HEK293T (cell line): ENCODE data around the gene PKM.

ENCODE experiments used
- BHLHE40 ChIP-seq: fragments of 450-650 bp; IDR thresholded peaks from 2 replicates; pipeline ENCODE4 v1.6.1; 2016; ENCODE audit warnings: mild to moderate bottlenecking, moderate library complexity, borderline replicate concordance
- CTBP1 ChIP-seq: fragments of 450-650 bp; IDR thresholded peaks from 2 replicates; pipeline ENCODE4 v1.6.1; 2016; ENCODE audit warnings: borderline replicate concordance
- FOXA1 ChIP-seq: fragments of 450-650 bp; IDR thresholded peaks from 2 replicates; pipeline ENCODE4 v1.6.1; 2016; ENCODE audit warnings: mild to moderate bottlenecking
- FOXK2 ChIP-seq: fragments of 450-650 bp; IDR thresholded peaks from 2 replicates; pipeline ENCODE4 v1.6.1; 2016; ENCODE audit warnings: mild to moderate bottlenecking
- FOXM1 ChIP-seq: fragments of 450-650 bp; IDR thresholded peaks from 2 replicates; pipeline ENCODE4 v1.6.1; 2017; ENCODE audit warnings: mild to moderate bottlenecking, borderline replicate concordance
- HDGF ChIP-seq: fragments of 450-650 bp; IDR thresholded peaks from 2 replicates; pipeline ENCODE4 v1.6.1; 2017; ENCODE audit warnings: antibody characterized with exemption, borderline replicate concordance
- L3MBTL2 ChIP-seq: fragments of 450-650 bp; conservative IDR thresholded peaks from 2 replicates; pipeline ENCODE4 v1.6.1; 2016; ENCODE audit warnings: mild to moderate bottlenecking
- LEF1 ChIP-seq: fragments of 450-650 bp; IDR thresholded peaks from 2 replicates; pipeline ENCODE4 v1.6.1; 2017; ENCODE audit warnings: mild to moderate bottlenecking, borderline replicate concordance
- NFRKB ChIP-seq: fragments of 450-650 bp; IDR thresholded peaks from 2 replicates; pipeline ENCODE4 v1.6.1; 2016; ENCODE audit warnings: mild to moderate bottlenecking, moderate library complexity
- SP1 ChIP-seq: fragments of 450-650 bp; IDR thresholded peaks from 2 replicates; pipeline ENCODE4 v1.6.1; 2017
- SUZ12 ChIP-seq: fragments of 450-650 bp; IDR thresholded peaks from 2 replicates; pipeline ENCODE4 v1.6.1; 2016; ENCODE audit warnings: mild to moderate bottlenecking
- TARDBP ChIP-seq: fragments of 450-650 bp; IDR thresholded peaks from 2 replicates; pipeline ENCODE4 v1.6.1; 2016
- ZNF384 ChIP-seq: fragments of 450-650 bp; IDR thresholded peaks from 2 replicates; pipeline ENCODE4 v1.6.1; 2016

- TF ChIP-seq L3MBTL2: no peak
- no peak for TF ChIP-seq BHLHE40
- TF ChIP-seq SUZ12: no peak
- TF ChIP-seq FOXM1: no peak
- no peak for TF ChIP-seq SP1
- no peak for TF ChIP-seq TARDBP
- TF ChIP-seq ZNF384: no peak
- TF ChIP-seq FOXK2: no peak
- TF ChIP-seq NFRKB: no peak
- no peak for TF ChIP-seq FOXA1
- TF ChIP-seq HDGF: no peak
- TF ChIP-seq LEF1: no peak
- TF ChIP-seq CTBP1: no peak
These were observed 69.4 kb downstream of the PKM start for GRCh38 chr15:72161361-72162132.
